NCI-H2196 (cell line): ENCODE results near the gene NFAT5.
A peak's percentile ranks its signal among the peaks of the same experiment; 100 is the strongest.
"Not testable (repeated sequence)": the region's sequence is repeated elsewhere in the genome, so short reads cannot be mapped to it uniquely, and the experiment has no call there.

Source experiments
- DNase-seq: peaks from one replicate; lab custom pipeline; 2025; ENCODE audit not compliant: unreplicated experiment; lab: John Stamatoyannopoulos, UW

NFAT5 gene

DNA sequence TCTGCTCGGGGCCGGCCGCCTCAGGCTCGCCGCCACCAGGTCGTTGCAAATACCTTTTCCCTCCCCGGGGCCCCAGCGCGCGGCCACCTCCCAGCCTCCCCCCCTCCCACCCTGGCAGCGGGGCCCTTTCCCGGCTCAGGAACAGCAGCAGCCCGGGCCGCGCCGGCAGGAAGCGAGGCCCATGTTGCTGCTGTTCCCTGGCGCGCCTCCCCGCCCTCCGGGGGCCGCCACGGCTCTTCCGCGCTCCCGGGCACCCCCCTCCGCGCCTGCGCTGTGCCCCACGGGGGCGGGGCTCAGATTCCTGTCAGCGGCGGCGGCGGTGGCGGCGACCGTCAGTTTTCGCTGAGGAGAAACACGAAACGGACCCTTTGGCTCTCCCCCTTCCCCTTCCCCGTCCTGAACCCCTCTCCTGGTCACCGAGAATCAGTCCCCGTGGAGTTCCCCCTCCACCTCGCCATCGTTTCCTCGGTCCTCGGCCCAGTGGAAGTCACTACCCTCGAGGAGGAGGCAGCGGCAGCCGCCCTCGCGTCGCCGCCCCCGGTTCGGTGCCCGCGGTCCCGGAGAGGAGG, at the start of gene NFAT5:
NFAT5 (plus strand) TSS at position 296 of the 569 bp plus-strand sequence. CDS start 336 bp downstream, outside the sequence.
- DNase-seq, result peak; percentile 48

DNA sequence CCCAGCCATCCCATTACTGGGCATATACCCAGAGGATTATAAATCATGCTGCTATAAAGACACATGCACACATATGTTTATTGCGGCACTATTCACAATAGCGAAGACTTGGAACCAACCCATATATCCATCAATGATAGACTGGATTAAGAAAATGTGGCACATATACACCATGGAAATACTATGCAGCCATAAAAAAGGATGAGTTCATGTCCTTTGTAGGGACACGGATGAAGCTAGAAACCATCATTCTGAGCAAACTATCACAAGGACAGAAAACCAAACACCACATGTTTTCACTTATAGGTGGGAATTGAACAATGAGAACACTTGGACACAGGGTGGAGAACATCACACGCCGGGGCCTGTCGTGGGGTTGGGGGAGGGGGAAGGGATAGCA, 47.9 kb upstream of the NFAT5 start:
- DNase-seq, result not testable (repeated sequence)

DNA sequence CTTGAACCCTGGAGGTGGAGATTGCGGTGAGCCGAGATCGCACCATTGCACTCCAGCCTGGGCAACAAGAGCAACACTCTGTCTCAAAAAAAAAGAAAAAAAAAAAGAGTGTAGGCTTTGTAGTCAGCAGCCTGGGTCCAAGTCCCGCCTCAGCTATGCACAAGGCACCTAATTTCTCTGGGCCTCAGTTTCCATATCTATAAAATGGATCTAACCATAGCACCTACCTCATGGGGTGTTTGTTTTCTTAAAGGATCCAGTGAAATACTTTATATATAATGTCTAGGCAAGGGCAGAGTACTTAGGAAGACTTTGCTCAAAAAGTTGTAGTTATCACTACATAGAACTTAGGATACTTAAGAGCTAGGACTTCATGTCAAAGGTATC, 45.4 kb upstream of the NFAT5 start:
- no peak for DNase-seq

GRCh38 chr16:69520800-69521602, 44.8 kb upstream of the NFAT5 start:
- no peak for DNase-seq

GRCh38 chr16:69522041-69522578, 43.7 kb upstream of the NFAT5 start:
- DNase-seq, result no peak

DNA sequence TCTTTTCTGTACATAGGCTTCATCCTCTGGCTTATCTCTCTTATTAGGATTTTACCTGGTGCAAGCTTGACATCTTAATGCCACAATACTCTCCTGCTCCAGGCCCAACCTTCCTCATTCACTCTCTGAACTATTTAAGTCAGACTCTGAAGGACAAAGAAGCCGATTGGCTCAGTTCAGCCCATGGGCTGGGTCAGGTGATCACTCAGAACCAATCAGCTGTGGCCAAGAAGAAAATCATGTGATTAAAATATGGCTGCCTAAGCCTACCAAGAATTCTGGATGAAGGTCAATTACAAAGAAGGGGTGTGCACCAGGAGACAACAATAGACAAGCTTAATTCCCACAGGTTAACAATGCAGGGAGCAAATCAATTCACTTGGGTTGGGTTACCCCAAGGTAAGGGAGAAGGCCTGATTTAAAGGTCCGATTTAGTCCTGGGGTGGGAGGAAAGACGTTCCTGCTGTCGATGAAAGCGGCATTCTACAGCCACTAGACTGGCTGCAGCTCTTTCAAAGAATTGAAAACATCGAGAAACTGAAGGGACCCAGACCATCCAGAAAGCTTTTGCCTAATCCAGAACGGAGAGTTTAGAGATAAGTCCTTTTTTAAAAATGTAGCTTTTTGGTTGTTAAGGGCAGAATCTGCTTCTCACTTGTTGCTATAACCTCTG, 42.9 kb upstream of the NFAT5 start:
- no peak for DNase-seq

DNA sequence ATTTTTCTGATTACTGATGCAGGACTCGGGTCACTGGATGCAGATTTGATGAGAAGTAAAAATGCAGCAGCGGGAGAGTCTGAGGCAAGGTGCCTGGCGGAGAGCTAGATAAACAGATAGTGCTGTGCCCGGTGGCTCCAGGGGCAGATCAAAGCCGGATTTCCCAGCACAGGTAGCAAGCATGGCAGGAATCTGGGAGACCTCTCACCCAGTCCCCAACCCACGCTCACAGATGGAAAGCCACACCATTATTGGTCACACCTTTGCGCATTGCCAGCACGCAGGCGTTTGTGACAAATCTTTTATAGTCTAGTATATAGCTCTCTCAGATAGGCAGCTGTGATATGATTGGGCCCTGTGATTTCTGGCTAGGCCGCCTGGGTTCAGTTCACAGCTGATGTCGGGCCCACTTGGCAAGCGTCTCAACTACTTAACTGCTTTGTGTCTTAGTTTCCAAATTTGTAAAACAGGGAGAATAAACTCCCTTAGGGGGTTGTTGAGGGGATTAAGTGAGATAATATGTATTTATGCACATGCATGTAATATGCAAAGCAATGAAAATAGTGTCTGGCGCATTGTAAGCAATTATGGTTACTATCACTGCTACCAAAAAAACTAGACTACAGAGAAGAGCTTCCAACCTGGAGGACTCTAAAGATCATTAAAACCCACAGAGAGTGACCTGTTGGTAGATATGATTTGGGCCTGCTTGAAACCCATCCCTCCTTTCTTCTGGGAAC, 42.0 kb upstream of the NFAT5 start:
- DNase-seq, result no peak

DNA sequence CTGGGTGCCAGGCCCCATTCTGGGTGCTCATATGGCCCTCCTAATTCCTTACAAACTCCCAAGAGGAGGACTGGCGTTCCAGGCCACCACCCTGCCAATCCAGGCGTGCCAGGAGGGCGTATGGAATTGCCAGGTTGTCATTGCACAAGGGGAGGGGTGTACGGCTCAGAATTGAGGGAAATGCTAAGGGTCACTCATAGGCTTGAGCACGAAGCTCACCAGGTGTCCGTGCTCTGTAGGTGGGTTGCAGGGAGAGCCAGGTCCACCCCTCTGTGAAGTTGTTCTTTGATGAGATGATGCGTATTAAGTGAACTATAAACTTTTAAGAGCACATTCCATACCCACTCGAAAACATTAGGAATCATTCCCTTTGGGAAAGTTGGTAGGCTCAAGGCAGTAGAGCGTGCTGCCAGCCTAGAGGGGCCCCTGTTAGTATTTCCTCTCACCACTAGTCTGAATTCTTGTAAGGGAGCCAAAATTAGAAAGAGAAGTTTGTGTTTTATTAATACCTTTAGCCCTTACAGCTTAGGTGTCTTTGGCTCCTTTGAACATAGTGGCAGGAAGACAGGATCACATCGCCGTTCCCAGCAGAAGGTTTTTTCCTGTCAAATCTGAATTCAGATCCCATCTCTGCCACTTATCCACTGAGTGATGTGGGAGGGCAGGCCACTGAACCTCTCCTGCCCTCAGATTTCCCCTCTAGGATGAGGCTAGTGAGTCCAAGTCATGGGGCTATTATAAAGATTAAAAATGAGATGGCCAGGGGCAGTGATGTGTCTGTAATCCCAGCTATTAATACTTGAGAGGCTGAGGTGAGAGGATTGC, 38.7 kb upstream of the NFAT5 start:
- no peak for DNase-seq

- no peak for DNase-seq
These were observed 33.8 kb upstream of the NFAT5 start for GRCh38 chr16:69531988-69532387.

- no peak for DNase-seq
These were observed 32.9 kb upstream of the NFAT5 start for GRCh38 chr16:69532641-69533455.

GRCh38 chr16:69534720-69535119, 31.0 kb upstream of the NFAT5 start:
- no peak for DNase-seq

DNA sequence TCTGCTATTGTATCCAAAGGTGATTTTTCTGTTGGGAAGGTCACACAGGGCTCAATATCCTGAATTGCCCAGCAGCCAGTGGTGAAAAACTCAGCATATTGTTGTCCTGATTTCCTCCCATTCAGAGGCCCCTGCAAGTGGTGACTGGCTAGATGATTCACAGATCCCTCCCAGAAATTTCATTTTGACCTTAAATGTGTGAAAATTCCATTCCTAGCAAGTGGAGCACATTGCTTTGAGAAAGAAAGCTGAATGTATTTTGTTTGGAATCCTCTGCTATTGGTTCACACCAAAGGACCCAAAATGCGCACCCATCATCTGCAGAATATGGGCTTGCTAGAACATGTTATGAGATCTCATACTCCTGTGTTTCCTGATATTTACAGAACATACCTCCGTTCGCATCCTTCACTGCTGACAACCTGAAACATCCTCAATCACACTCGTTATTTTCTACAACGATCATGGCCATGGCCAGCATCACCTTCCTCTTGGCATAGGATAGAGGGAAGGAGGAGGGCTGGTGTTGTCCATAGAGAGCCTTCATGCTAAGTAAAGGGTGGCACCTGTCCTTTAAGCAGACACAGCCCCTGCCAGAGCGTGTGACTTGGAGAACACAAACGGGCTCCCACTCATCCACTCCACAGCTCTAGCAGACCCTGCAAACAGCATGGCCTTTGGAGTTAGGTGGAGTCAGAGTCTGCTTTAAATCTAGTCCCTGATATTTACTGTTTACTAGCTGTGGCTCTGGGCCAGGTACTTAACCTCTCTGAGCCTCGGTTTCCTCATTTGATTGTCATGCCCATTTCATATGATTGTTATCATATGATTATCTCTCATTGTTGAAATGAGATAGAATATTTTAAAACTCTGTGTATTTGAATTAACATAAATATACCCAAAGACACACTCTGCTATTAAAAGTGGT, 30.4 kb upstream of the NFAT5 start:
- DNase-seq, result no peak

GRCh38 chr16:69537706-69538080, 28.1 kb upstream of the NFAT5 start:
- no peak for DNase-seq

DNA sequence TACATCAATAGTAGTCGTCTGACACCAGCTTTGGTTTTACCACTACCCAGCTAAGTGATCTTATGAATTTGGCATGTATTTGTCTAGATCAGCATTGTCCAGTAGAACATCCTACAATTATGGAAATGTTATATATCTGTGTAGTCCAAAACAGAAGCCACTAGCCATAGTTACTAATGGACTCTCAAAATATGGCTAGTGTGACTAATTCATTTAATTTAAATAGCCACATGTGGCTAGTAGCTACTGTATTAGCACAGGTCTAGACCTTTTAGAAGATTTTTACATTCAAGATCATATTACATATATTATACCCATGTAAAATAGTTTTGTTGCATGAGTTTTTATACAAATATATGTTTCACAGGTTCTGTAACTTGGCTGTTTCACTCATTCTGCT, 27.0 kb upstream of the NFAT5 start:
- DNase-seq, result no peak

DNA sequence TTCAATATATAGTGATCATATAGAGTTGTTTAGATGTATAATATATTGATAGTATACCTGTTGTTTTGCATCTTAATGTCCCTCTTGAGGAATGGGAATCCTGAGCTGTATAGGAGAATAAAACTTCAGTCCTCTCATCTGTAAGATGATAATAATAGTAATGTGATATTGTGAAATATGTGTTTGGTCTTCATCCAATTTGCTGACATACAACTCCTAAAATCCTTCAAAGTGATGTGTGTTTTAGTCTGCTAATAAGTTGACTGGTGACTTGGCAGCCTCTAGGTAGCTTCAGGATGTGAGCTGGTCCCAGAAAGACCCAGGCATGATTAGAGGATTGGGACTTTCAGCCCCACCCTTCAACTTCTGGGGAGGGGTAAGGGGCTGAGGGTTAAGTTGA, 22.8 kb upstream of the NFAT5 start:
- no peak for DNase-seq

DNA sequence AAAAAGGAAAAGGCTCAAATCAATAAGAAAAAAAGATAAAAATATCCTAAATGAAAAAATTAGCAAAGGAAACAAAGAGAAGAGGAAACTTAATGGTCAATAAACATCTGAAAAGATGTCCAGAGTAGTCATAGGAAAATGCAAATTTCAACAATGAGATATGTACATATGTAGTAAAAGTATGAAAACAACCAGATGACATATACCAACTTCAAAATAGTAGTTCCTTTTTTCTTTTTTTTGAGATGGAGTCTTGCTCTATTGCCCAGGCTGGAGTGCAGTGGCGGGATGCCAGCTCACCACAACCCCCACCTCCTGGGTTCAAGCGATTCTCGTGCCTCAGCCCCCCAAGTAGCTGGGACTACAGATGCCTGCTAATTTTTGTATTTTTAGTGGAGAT, 21.7 kb upstream of the NFAT5 start:
- DNase-seq, result no peak

- not testable (repeated sequence) for DNase-seq
These were observed 19.1 kb upstream of the NFAT5 start for GRCh38 chr16:69546663-69547062.

GRCh38 chr16:69553332-69553731, 12.4 kb upstream of the NFAT5 start:
- no peak for DNase-seq

DNA sequence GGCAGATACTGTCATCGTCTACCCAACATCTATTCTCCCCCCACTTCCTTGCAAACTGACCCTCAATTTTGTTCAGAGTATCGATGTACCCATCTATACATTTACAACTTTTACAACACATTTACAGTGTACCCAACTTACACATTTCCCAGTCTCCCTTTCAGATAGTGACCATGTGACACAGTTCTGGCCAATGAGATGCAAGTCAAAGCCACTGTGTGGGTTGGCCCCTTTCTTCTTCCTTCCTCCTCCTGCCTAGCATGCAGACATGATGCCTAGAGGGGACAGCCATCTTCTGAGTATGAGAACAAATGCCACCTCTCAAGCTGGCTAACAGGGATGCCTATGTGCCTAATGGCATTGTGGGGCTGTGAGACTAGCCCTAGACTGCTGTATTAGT, 11.3 kb upstream of the NFAT5 start:
- DNase-seq, result no peak
